Nephron (organoid): ENCODE measurements around the gene MORN4.

Experiments
- H3K27ac Mint-ChIP-seq, 3 experiments: 2 replicates each; pipeline ENCODE4 v1.8.0; 2020; ENCODE audit warnings: mixed read lengths in 3 of 3, mild to moderate bottlenecking in 2 of 3, moderate library complexity in 1 of 3
- H3K27me3 Mint-ChIP-seq: 2 replicates; pipeline ENCODE4 v1.8.0; 2021; ENCODE audit warnings: low read depth, mild to moderate bottlenecking, moderate library complexity, mixed read lengths
- H3K36me3 Mint-ChIP-seq: 2 replicates; pipeline ENCODE4 v1.8.0; 2020; ENCODE audit warnings: low read depth, mixed read lengths
- H3K4me1 Mint-ChIP-seq: 2 replicates; pipeline ENCODE4 v1.8.0; 2020; ENCODE audit warnings: mixed read lengths
- H3K4me3 Mint-ChIP-seq, 3 experiments: 2 replicates each; pipeline ENCODE4 v1.8.0; 2020; ENCODE audit warnings: mild to moderate bottlenecking in 3 of 3, mixed read lengths in 3 of 3, moderate library complexity in 2 of 3
- H3K9me3 Mint-ChIP-seq: 2 replicates; pipeline ENCODE4 v1.8.0; 2020; ENCODE audit warnings: mixed read lengths
- CTCF ChIP-seq, 3 experiments: fragments of 200-600 bp; sonication (generic); IDR thresholded peaks; one replicate each; pipeline ENCODE4 v1.5.0; 2021; ENCODE audit warnings: antibody characterized with exemption in 3 of 3; ENCODE audit not compliant: unreplicated experiment in 3 of 3

MORN4 gene

GRCh38 chr10:97597778-97598177 lies 35.5 kb downstream of the MORN4 start:
- Mint-ChIP-seq H3K9me3 (no peaks in the 10 kb centered on the region), H3K27me3 (peaks cover 5% of the 10 kb centered on the region), H3K4me1 (peaks cover 4% of the 10 kb centered on the region), H3K4me3 (no peak overlapping the region), H3K27ac (no peak overlapping the region), H3K36me3 (no peaks in the 10 kb centered on the region)
- TF ChIP-seq CTCF (IDR thresholded peaks at IDR 0.05; ENCODE audit: unreplicated experiment in 3 of 3), result no peak

GRCh38 chr10:97596101-97597082 lies 36.9 kb downstream of the MORN4 start:
- Mint-ChIP-seq H3K27me3 (peaks cover 2% of the 10 kb centered on the region), H3K4me3 (no peak overlapping the region), H3K36me3 (no peaks in the 10 kb centered on the region), H3K4me1 (peaks cover 4% of the 10 kb centered on the region), H3K9me3 (no peaks in the 10 kb centered on the region), H3K27ac (no peak overlapping the region)
- TF ChIP-seq CTCF (IDR thresholded peaks at IDR 0.05; ENCODE audit: unreplicated experiment in 3 of 3), result no peak

GRCh38 chr10:97593421-97593820 lies 39.9 kb downstream of the MORN4 start:
- Mint-ChIP-seq H3K9me3 (no peaks in the 10 kb centered on the region), H3K4me1 (no peaks in the 10 kb centered on the region), H3K4me3 (no peak overlapping the region), H3K27ac (peak overlapping the region in 2 of 3 experiments; percentile 44 to 54), H3K36me3 (no peaks in the 10 kb centered on the region), H3K27me3 (no peaks in the 10 kb centered on the region)
- no peak for TF ChIP-seq CTCF (IDR thresholded peaks at IDR 0.05; ENCODE audit: unreplicated experiment in 3 of 3)

GRCh38 chr10:97590748-97591495 lies 42.4 kb downstream of the MORN4 start:
- H3K27ac Mint-ChIP-seq, result no peak overlapping the region
- no peaks in the 10 kb centered on the region for H3K36me3 Mint-ChIP-seq
- TF ChIP-seq CTCF (IDR thresholded peaks at IDR 0.05; ENCODE audit: unreplicated experiment in 3 of 3), result no peak
- no peaks in the 10 kb centered on the region for H3K9me3 Mint-ChIP-seq
- H3K4me1 Mint-ChIP-seq, result no peaks in the 10 kb centered on the region
- no peak overlapping the region for H3K4me3 Mint-ChIP-seq
- no peaks in the 10 kb centered on the region for H3K27me3 Mint-ChIP-seq

GRCh38 chr10:97590082-97590747 lies 43.1 kb downstream of the MORN4 start:
- Mint-ChIP-seq H3K36me3 (no peaks in the 10 kb centered on the region), H3K4me1 (peaks cover 4% of the 10 kb centered on the region), H3K4me3 (no peak overlapping the region), H3K27me3 (no peaks in the 10 kb centered on the region), H3K27ac (no peak overlapping the region), H3K9me3 (no peaks in the 10 kb centered on the region)
- no peak for TF ChIP-seq CTCF (IDR thresholded peaks at IDR 0.05; ENCODE audit: unreplicated experiment in 3 of 3)
